ENCODE data around the gene ZBP1.

ZBP1 gene

DNA sequence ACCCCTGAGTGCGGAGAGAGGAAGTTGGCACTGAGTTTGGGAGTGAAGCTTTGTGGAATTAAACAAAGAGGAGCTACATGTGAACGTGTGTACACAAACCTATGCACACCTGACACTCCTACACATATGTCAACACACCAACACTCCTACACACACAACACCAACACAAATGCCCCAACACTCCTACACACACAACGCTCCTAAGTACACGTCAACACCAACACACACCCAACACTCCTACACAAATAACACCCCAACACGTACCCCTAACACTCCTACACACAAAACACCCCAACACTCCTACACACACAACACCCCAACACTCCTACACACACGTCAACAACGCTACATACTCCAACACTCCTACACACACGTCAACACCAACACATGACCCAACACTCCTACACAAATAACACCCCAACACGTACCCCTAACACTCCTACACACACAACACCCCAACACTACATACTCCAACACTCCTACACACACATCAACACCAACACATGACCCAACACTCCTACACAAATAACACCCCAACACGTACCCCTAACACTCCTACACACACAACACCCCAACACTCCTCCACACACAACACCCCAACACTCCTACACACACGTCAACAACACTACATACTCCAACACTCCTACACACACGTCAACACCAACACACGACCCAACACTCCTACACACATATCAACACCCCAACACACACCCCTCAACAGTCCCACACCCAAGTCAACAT lies 40.1 kb upstream of the ZBP1 start:
- no peak for ATAC-seq
- TF ChIP-seq TCF4 (CRISPR knock-in tag; IDR thresholded peaks at IDR 0.05; ENCODE audit: borderline replicate concordance) (no peak), PPARA (CRISPR knock-in tag; IDR thresholded peaks at IDR 0.05; ENCODE audit: borderline replicate concordance) (no peak)

DNA sequence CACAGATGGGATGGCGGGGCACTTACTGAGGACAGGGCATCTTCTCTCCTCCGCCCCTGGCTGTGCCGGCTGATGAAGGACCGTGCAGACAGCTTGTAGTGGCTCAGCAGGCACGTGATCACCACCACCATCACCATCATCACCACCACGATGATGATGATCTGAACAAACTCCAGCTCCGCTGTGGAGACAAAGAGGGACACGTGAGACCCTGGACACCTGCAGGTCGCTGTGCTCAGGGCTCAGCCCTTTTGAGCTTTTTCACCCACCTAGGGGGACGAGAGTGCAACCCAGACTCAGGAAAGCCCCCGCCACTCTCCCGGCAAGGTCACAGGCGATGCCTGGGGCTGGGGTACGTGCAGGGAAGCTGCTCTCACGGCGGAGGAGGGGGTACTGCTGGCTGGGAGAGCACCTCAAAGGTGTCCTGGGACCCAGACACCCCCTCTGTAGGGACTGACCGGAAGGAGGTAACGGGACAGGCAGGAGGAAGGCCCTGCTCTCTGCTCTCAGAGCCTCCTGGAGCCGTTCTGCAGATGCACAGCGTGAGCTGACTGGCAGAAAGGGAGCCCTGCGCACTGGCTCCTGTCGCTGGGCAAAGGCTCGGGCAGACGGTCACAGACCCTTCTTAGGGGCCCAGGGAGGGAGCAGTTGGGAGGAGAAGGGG lies 39.4 kb upstream of the ZBP1 start:
- ATAC-seq: no peak
- no peak for TF ChIP-seq ARNTL (CRISPR knock-in tag; IDR thresholded peaks at IDR 0.05; ENCODE audit: borderline replicate concordance, low read depth)

GRCh38 chr20:57658833-57659516 lies 38.7 kb upstream of the ZBP1 start:
- ATAC-seq: no peak
- no peak for TF ChIP-seq CSDC2 (CRISPR knock-in tag; IDR thresholded peaks at IDR 0.05)
- TF ChIP-seq, protein P1, sequence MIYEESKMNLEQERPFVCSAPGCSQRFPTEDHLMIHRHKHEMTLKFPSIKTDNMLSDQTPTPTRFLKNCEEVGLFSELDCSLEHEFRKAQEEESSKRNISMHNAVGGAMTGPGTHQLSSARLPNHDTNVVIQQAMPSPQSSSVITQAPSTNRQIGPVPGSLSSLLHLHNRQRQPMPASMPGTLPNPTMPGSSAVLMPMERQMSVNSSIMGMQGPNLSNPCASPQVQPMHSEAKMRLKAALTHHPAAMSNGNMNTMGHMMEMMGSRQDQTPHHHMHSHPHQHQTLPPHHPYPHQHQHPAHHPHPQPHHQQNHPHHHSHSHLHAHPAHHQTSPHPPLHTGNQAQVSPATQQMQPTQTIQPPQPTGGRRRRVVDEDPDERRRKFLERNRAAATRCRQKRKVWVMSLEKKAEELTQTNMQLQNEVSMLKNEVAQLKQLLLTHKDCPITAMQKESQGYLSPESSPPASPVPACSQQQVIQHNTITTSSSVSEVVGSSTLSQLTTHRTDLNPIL (CRISPR knock-in tag; IDR thresholded peaks at IDR 0.05; ENCODE audit: low read depth): no peak
- no peak for TF ChIP-seq ZFP30 (CRISPR knock-in tag; IDR thresholded peaks at IDR 0.05)
- TF ChIP-seq PATZ1 (CRISPR knock-in tag; IDR thresholded peaks at IDR 0.05; ENCODE audit: borderline replicate concordance): no peak
- TF ChIP-seq ZNF8 (CRISPR knock-in tag; IDR thresholded peaks at IDR 0.05): no peak
- no peak for TF ChIP-seq BACH2 (CRISPR knock-in tag; IDR thresholded peaks at IDR 0.05; ENCODE audit: borderline replicate concordance)
- TF ChIP-seq ZC3H10 (CRISPR knock-in tag; IDR thresholded peaks at IDR 0.05): no peak
- TF ChIP-seq, protein P2, sequence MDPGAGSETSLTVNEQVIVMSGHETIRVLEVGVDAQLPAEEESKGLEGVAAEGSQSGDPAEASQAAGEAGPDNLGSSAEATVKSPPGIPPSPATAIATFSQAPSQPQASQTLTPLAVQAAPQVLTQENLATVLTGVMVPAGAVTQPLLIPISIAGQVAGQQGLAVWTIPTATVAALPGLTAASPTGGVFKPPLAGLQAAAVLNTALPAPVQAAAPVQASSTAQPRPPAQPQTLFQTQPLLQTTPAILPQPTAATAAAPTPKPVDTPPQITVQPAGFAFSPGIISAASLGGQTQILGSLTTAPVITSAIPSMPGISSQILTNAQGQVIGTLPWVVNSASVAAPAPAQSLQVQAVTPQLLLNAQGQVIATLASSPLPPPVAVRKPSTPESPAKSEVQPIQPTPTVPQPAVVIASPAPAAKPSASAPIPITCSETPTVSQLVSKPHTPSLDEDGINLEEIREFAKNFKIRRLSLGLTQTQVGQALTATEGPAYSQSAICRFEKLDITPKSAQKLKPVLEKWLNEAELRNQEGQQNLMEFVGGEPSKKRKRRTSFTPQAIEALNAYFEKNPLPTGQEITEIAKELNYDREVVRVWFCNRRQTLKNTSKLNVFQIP (CRISPR knock-in tag; IDR thresholded peaks at IDR 0.05; ENCODE audit: borderline replicate concordance, low read depth): no peak
- TF ChIP-seq TSHZ2 (CRISPR knock-in tag; IDR thresholded peaks at IDR 0.05): no peak
- TF ChIP-seq ZFP3 (CRISPR knock-in tag; IDR thresholded peaks at IDR 0.05): no peak
- TF ChIP-seq TOX (CRISPR knock-in tag; IDR thresholded peaks at IDR 0.05; ENCODE audit: borderline replicate concordance): no peak
- no peak for TF ChIP-seq ZNF70 (CRISPR knock-in tag; IDR thresholded peaks at IDR 0.05)
- no peak for TF ChIP-seq ARNTL (CRISPR knock-in tag; IDR thresholded peaks at IDR 0.05; ENCODE audit: borderline replicate concordance, low read depth)
- no peak for TF ChIP-seq ZNF565 (CRISPR knock-in tag; conservative IDR thresholded peaks at IDR 0.05; ENCODE audit: low read depth)
- no peak for TF ChIP-seq TCF4 (CRISPR knock-in tag; IDR thresholded peaks at IDR 0.05; ENCODE audit: borderline replicate concordance)

DNA sequence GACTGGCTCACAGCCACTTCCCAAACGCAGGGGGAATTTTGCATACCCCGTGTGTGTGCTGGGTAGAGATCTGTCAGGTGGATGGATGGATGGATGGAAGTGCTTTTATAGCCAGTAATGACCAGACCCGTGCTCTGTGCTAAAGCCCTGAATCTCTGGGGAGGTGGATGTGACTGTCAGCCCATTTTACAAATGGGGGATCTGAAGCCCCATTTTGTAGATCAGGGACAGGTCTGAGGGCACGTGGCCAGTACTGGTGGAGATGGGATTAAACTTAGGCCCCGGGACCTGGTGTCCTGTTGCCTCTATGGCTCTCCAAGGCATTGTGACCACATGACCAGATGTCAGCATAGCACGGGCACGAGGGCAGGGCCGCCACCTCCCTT lies 38.2 kb upstream of the ZBP1 start:
- ATAC-seq: no peak
- TF ChIP-seq PATZ1 (CRISPR knock-in tag; IDR thresholded peaks at IDR 0.05; ENCODE audit: borderline replicate concordance) (no peak), ZNF8 (CRISPR knock-in tag; IDR thresholded peaks at IDR 0.05) (no peak), ZNF565 (CRISPR knock-in tag; conservative IDR thresholded peaks at IDR 0.05; ENCODE audit: low read depth) (no peak), ARNTL (CRISPR knock-in tag; IDR thresholded peaks at IDR 0.05; ENCODE audit: borderline replicate concordance, low read depth) (no peak)

Measured in SK-N-SH treated with all-trans-retinoic acid at 6 μM for 48 hours (cell line).